Renal cortex interstitium (tissue), 11 donors: Measurements from ENCODE around the gene ERCC6L2. TPM values are rescaled to one million over a fixed set of nuclear protein-coding genes. Genes with fewer than 3 reads are reported as not detected.

Experiments used
- DNase-seq, 11 donors: peaks; one replicate each; pipeline ENCODE4 v3.0.0-alpha.2; 2013; ENCODE audit warnings: low read depth in 9 of 11, low spot score in 4 of 11; ENCODE audit errors: extremely low read depth in 1 of 11
- polyA plus RNA-seq, 3 donors: library from polyadenylated mRNA; unstranded; fragments of 120-200 nt; gene quantifications; one replicate each; pipeline ENCODE4 v1.2.1, GENCODE V29; 2013; ENCODE audit not compliant: insufficient read length in 3 of 3

ERCC6L2 gene
- polyA plus RNA-seq, 3 donors, result 44.5 to 51.4 (median 46.4) TPM

- no peak for DNase-seq
These were observed 78.5 kb downstream of the ERCC6L2 start for GRCh38 chr9:95953986-95954385.

GRCh38 chr9:95954940-95955339 is 79.4 kb downstream of the ERCC6L2 start:
- no peak for DNase-seq

- DNase-seq, result peak in 5 of 11 donors; percentile 20 to 46 (median 32)
These were observed 87.4 kb downstream of the ERCC6L2 start for GRCh38 chr9:95962936-95963335.

DNA sequence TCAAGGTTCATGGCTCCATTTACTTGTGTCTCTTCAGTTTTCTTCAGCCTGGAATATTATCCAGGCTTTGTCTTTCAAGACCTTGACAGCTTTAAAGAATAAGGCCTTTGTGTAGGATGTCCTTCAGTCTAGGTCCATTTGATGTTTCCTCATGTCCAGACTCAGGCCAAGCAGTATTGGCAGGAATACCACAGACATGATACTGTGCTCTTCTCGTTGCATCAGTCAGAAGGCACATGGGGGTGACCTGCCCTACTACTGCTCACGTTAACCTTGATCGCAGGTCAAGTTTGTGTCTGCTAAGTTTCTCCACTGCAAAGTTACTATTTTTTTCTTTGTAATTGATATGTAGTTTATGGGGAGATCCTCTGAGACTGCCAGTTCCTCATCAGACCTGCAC is 88.2 kb downstream of the ERCC6L2 start:
- DNase-seq, result no peak

- no peak for DNase-seq
These were observed 90.8 kb downstream of the ERCC6L2 start for GRCh38 chr9:95966306-95966705.

- no peak for DNase-seq
These were observed 94.8 kb downstream of the ERCC6L2 start for GRCh38 chr9:95970317-95970716.

DNA sequence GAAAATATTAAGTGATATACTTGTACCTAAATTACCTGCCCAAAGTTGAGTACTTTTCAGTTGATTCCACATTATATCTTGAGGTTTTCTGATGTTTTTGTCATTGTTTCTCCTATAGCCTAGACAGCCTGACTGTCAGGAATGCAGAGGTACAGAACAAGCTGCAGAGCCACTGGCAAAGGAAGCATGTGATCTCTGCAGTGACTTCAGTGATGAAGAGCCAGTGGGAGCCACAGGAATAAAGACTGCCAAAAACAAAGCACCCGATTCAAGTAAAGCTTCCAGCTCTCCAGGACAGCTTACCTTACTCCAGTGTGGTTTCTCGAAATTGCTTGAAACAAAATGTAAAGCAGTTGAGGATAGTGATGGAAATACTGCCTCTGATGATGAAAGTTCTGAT is 96.3 kb downstream of the ERCC6L2 start:
- DNase-seq, result no peak

- DNase-seq, result no peak
These were observed 98.9 kb downstream of the ERCC6L2 start for GRCh38 chr9:95974389-95974788.

DNA sequence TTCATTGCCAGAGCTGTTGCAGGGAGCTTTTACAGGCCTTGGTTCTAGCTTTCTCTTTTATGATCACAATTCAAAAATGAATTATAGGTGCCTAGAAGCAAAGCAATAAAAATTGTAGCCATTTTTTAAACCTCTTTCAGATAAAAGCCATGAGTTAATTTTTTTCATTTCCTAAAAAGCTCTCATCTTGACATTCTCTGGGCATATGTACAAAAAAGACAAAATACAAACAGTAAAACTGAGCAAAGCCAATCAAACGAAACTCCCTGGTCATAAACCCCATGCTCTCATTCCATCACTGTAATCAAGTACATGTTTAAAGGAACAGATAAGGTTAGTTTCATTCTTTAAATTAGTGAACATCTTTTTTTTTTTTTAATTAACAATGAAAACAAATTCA is 101.9 kb downstream of the ERCC6L2 start:
- DNase-seq, result peak in 4 of 11 donors; percentile 26 to 59 (median 40)

DNA sequence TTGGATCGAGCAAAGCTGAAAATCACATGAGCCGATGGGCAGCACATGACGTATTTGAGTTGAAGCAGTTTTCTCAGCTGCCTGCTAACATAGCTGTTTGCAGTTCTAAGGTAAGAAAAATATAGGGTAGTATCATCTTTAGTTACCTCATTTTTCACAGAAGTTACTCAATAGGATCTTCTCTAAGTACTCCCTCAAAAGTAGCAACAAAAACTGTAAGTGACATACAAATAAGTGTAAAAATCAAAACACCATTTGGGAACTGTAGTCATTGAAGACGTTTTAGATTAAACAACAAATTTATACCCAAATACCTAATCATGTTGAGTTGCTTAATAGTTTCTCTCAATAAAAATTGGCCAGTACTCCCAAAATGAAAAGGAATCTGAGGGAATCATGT is 102.6 kb downstream of the ERCC6L2 start:
- DNase-seq, result no peak

- DNase-seq, result no peak
These were observed 104.0 kb downstream of the ERCC6L2 start for GRCh38 chr9:95979446-95979845.

- no peak for DNase-seq
These were observed 105.0 kb downstream of the ERCC6L2 start for GRCh38 chr9:95980262-95981125.

GRCh38 chr9:95981761-95982390 is 106.4 kb downstream of the ERCC6L2 start:
- DNase-seq, result no peak

GRCh38 chr9:95985440-95986055 is 110.1 kb downstream of the ERCC6L2 start:
- no peak for DNase-seq

- DNase-seq, result no peak
These were observed 113.8 kb downstream of the ERCC6L2 start for GRCh38 chr9:95989297-95989696.

GRCh38 chr9:95991326-95991725 is 115.8 kb downstream of the ERCC6L2 start:
- DNase-seq, result no peak

GRCh38 chr9:95992536-95992935 is 117.0 kb downstream of the ERCC6L2 start:
- no peak for DNase-seq

- DNase-seq, result no peak
These were observed 117.8 kb downstream of the ERCC6L2 start for GRCh38 chr9:95993337-95993736.

DNA sequence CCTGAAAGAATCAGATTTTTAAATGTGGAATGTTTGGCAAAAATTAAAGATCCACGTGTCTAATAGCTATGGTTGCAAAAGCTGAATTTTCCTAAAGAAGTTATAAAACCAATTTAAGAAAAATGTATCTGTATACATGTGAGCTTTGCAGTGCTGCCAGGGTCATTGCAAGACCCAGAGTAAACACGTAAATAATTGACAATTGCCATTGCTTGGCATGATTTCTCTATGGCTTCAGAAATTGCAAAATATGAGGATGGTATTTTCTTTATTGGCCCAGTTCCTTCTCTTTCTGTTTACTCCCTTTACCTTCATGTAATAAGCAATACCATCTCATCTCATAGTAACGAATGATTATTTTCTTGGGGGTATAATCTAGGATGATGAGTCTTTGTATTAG is 123.9 kb downstream of the ERCC6L2 start:
- no peak for DNase-seq

GRCh38 chr9:96004379-96004778 is 128.9 kb downstream of the ERCC6L2 start:
- no peak for DNase-seq
